GM12875 (cell line): ENCODE data around the gene PRRT1B.

ENCODE experiments used
- H3K4me3 ChIP-seq: one replicate; pipeline ENCODE4 v1.5.1; 2011; ENCODE audit warnings: low read depth, low read length, control low read depth
- TF ChIP-seq, protein P1 (sequence below): IDR thresholded peaks from 2 replicates; pipeline ENCODE4 v1.5.1; 2011; ENCODE audit warnings: low read depth, mild to moderate bottlenecking, control low read depth, inconsistent platforms, low read length, moderate library complexity, borderline replicate concordance; ENCODE audit not compliant: insufficient read depth

PRRT1B gene

DNA sequence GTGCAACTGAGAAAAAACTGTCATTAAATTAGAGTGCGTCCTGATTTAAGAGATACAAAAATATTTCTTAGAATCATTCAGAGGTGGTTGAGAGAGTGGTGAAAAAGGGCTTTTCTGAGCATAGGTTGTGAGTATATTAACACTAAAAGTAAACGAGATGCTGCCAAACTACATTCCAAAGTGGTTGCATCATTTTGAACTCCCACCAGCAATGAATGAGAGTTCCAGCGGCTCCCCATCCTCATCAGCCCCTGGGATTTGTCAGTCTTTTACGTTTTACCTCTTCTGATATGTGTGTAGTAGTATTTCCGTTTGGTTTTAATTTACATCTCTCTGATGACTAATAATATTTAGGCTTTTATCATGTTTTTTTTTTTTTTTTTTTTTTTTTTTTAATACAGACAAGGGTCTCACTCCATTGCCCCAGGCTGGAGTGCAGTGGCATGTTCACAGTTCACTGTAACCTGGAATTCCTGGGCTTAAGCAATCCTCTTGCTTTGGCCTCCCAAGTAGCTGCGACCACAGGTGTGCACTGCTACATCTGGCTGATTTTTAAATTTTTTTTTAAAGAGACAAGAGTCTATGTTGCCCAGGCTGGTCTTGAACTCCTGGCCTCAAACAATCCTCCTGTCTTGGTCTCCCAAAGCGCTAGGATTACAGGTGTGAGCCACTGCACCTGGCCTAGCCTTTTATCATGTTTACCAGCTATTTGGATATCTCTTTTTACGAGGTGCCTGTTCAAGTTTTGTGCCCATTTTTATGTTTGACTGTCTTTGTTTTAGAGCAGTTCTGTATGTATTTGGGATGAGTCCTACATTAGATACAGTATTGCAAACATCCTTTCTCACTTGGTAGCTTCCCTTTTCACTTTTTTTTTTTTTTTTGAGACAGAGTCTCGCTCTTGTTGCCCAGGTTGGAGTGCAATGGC lies 17.0 kb downstream of the PRRT1B start:
- H3K4me3 ChIP-seq = no peak overlapping the region
- TF ChIP-seq, protein P1, sequence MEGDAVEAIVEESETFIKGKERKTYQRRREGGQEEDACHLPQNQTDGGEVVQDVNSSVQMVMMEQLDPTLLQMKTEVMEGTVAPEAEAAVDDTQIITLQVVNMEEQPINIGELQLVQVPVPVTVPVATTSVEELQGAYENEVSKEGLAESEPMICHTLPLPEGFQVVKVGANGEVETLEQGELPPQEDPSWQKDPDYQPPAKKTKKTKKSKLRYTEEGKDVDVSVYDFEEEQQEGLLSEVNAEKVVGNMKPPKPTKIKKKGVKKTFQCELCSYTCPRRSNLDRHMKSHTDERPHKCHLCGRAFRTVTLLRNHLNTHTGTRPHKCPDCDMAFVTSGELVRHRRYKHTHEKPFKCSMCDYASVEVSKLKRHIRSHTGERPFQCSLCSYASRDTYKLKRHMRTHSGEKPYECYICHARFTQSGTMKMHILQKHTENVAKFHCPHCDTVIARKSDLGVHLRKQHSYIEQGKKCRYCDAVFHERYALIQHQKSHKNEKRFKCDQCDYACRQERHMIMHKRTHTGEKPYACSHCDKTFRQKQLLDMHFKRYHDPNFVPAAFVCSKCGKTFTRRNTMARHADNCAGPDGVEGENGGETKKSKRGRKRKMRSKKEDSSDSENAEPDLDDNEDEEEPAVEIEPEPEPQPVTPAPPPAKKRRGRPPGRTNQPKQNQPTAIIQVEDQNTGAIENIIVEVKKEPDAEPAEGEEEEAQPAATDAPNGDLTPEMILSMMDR = no peak

DNA sequence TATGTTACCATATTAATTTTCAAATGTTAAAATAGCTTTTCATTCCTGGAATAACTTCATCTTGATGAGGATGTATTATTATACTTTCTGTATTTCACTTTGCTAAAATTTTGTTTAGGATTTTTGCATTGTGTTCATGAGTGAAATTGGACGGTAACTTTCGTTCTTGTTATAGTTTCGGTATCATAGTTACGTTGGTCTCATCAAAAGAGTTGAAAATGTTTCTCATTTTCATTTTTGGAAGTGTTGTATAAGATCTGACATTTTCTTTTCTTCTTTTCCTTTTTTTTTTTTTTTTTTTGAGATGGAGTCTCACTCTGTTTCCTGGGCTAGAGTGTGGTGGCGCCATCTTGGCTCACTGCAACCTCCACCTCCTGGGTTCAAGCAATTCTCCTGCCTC lies 20.0 kb downstream of the PRRT1B start:
- TF ChIP-seq, protein P1 = no peak
- no peak overlapping the region for H3K4me3 ChIP-seq

DNA sequence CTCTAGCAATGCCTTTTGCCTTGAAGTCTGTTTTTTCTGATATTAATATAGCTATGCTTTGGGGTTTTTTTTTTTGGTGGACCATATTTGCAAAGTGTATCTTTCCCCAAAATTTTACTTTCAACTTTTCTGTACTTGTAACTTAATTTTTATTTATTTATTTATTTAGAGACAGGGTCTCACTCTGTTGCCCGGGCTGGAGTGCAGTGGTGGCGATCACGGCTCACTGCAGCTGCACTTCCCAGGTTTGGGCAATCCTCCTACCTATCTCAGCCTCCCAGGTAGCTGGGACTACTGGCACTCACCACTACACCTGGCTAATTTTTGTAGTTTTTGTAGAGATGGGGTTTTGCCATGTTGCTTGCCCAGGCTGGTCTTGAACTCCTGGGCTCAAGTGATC lies 20.8 kb downstream of the PRRT1B start:
- no peak overlapping the region for H3K4me3 ChIP-seq
- TF ChIP-seq, protein P1 = no peak

DNA sequence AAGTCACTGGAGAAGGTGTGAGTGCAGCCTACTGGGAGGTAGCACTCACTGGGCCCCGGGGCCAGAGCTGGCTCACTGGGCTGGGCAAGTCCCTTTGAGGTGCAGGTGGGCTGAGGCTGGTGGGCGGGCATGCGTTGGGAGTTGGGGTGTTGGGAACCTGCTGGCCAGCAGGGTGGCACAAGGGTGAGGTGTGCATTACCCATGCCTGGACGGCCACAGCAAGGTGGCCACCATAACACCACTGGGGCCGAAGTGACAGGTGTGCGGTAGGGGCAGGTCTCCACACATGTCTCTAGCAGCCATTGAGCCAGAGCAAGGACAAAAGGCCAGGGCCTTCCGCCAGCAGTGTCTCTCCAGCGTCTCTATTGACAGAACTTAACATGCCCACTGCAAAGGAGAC lies 22.6 kb downstream of the PRRT1B start:
- no peak overlapping the region for H3K4me3 ChIP-seq
- TF ChIP-seq, protein P1 = no peak

DNA sequence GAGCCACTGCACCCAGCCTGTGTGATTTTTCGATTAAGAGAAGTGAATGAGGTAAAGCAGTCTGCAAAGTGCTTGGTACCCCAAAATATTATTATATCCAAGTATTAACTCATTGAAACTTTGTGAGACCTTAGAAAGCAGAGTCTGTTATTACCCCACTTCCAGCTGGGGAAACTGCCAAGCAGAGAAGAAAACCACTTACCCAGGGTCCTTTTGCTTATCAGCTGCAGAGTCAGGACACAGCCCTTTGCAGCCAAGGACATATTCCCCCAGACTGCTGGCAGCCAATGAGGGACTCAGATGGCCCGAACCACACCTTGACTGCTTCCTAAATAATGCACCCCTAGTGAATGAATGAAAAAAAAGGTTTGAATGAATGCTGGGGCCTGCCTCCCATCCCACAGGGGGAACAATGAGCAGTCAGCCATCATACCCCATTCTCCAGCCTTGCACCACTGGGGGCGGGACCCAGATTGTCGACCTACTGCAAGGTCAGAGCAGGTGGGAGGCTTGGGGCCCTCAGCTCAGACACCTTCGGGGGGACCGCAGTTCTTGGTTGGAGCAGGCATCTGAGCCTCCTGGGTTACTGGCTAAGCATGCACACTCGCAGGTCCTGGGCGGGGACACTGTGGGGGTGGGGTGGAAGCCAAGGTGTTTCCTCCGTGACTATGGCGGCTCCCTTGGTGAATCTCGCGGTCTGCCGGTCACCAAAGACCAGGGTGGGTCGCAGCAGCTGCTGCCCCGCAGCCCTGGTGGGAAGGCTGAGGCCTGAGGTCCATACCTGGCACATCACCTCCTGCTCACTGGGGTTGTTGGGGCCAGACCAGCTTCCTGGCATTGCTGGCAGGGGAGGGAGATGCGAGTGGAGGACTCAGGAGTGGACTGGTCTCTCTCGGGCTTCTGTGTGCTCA lies 29.7 kb downstream of the PRRT1B start:
- no peak overlapping the region for H3K4me3 ChIP-seq
- TF ChIP-seq, protein P1 = no peak

DNA sequence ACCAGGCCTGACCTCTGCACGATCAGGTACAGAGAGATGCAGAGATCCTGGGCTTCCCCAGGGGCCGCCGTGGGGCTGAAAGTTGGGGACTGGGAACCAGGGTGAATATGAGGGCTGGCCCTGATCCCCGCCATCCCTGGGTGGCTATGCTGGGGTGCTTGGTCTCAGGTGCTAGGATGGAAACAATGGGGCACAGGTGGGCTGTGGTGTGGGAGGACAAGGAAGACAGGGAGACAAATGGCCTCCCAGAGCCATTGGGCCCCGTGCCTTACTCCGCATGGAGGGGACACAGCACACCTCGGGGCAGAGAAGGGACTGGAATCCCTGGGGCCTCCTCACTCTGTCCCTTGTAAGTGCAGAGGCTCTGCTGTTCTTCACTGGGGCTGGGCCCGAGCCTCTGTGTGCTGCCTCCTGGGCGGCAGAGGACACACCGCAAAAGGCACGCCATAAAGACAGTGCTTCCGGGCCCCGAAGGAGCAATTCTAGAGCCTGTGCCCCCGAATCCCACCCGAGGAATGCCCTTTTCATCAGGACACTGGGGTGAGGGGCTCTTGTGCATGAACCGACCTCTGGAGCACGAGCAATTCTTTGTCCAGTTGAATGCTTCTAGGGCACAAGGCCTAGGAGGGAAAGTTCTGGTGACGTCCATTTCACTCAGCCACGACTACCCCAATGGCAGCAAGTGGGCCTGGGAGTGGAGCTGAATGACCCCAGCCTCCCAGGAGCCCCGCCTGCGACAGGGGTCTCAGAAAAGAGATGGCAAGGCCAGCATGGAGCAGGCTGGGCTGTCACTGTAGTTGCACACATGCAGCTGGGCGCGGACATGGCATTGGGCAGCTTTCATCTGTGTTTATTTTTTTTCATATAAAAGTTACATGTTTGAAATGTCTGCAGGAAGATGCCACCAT lies 30.9 kb downstream of the PRRT1B start:
- H3K4me3 ChIP-seq = no peak overlapping the region
- TF ChIP-seq, protein P1 = no peak
